ENCODE measurements around the gene KCNH2.

The KCNH2 gene

DNA sequence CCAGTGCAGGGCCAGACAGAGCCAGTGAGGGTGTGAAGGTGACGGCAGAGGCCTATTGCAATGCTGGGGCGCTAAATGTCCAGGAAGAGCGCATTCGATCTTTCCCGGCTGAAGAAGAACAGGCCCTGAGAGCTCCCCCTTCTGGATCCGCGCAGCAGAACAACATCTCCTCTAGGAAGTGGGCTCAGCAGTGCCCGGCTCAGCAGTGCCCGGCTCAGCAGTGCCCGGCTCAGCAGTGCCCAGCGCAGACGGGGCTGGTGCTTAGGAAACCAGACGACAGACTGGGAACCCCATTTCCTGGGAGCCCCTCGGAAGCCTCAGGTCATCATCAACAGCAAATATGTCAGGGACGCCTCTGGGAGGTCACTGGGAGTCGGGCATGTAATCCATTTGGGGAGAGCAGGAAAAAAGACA is 8.0 kb upstream of the KCNH2 start:
- peak; percentile 67 for DNase-seq (ENCODE audit: extremely low spot score)
- POLR2A ChIA-PET = no interaction called here
- TF ChIP-seq, protein P1, sequence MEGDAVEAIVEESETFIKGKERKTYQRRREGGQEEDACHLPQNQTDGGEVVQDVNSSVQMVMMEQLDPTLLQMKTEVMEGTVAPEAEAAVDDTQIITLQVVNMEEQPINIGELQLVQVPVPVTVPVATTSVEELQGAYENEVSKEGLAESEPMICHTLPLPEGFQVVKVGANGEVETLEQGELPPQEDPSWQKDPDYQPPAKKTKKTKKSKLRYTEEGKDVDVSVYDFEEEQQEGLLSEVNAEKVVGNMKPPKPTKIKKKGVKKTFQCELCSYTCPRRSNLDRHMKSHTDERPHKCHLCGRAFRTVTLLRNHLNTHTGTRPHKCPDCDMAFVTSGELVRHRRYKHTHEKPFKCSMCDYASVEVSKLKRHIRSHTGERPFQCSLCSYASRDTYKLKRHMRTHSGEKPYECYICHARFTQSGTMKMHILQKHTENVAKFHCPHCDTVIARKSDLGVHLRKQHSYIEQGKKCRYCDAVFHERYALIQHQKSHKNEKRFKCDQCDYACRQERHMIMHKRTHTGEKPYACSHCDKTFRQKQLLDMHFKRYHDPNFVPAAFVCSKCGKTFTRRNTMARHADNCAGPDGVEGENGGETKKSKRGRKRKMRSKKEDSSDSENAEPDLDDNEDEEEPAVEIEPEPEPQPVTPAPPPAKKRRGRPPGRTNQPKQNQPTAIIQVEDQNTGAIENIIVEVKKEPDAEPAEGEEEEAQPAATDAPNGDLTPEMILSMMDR (IDR thresholded peaks at IDR 0.05; ENCODE audit: control extremely low read depth, extremely low read depth, low read depth, missing control alignments) = peak; percentile 64
- CTCF ChIA-PET = interaction anchor here (0.8 to 6.0 kb wide), 23 partner anchors 11 to 511 kb away, joined by 3 to 53 read pairs (median 5); partner anchors contain the start of gene ABCB8

GRCh38 chr7:150983893-150984368 is 5.8 kb upstream of the KCNH2 start:
- DNase-seq (ENCODE audit: extremely low spot score) = no peak
- ChIA-PET CTCF (interaction anchor here (0.6 to 6.0 kb wide), 13 partner anchors 9 to 260 kb away, joined by 3 to 53 read pairs (median 4); no protein-coding TSS in a partner anchor), POLR2A (no interaction called here)
- TF ChIP-seq, protein P1 (IDR thresholded peaks at IDR 0.05; ENCODE audit: control extremely low read depth, extremely low read depth, low read depth, missing control alignments) = no peak

- POLR2A ChIA-PET = no interaction called here
- CTCF ChIA-PET = interaction anchor here (1.0 to 6.0 kb wide), 2 partner anchors 20 to 142 kb away, joined by 3 to 53 read pairs; no protein-coding TSS in a partner anchor
- no peak for DNase-seq (ENCODE audit: extremely low spot score)
- TF ChIP-seq, protein P1 (IDR thresholded peaks at IDR 0.05; ENCODE audit: control extremely low read depth, extremely low read depth, low read depth, missing control alignments) = no peak
Observed at GRCh38 chr7:150982351-150982750, 4.2 kb upstream of the KCNH2 start.

- CTCF ChIA-PET = interaction anchor here (2.9 to 6.0 kb wide), 2 partner anchors 19 kb away, joined by 13 to 53 read pairs; no protein-coding TSS in a partner anchor
- no peak for DNase-seq (ENCODE audit: extremely low spot score)
Observed at GRCh38 chr7:150981644-150982043, 3.5 kb upstream of the KCNH2 start.

GRCh38 chr7:150980663-150981062 is 2.5 kb upstream of the KCNH2 start:
- ChIA-PET CTCF (interaction anchor here (0.6 to 3.2 kb wide), 8 partner anchors 8 to 82 kb away, joined by 3 to 20 read pairs (median 6); partner anchors contain the start of gene NOS3), POLR2A (no interaction called here)
- TF ChIP-seq, protein P1 (IDR thresholded peaks at IDR 0.05; ENCODE audit: control extremely low read depth, extremely low read depth, low read depth, missing control alignments) = no peak
- DNase-seq (ENCODE audit: extremely low spot score) = no peak

More at GRCh38 chr7:150981644-150982043, 3.5 kb upstream of the KCNH2 start:
- TF ChIP-seq, protein P1 (IDR thresholded peaks at IDR 0.05; ENCODE audit: control extremely low read depth, extremely low read depth, low read depth, missing control alignments) = no peak
- POLR2A ChIA-PET = no interaction called here

DNA sequence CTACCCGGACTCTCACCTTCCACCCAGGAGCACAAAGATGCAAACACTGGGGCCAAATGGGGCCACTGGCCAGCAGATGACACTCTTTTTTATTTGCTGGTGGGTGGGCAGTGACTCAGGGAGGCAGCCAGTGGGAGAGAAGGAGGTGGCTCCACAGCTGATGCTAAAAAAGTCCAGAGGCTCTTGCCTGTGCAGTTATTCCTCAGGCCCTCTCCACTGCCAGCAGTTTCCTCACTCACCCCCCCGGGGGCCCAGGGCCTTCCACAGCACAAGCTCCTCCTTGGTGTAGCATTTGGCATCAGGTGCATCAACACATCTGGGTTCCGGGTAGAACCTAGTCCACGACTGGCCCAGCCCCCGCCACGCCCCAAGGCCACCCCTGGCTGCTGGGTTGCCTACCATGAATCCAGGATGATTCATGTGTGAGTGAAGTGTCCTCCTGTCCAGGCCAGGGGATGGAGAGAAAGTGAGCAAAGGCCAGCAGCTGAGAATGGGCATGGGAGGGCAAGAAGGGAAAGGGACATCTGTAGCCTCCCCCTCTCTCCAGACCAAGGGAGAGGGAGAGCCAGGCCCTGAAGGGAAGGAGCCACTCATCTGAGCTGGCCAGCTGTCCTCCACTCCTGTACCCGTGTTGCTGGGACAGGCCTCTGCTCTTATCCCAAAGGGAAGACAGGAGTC is 1.7 kb upstream of the KCNH2 start:
- ChIA-PET POLR2A (no interaction called here), CTCF (interaction anchor here (1.3 to 3.2 kb wide), 9 partner anchors 8 to 144 kb away, joined by 3 to 20 read pairs (median 7); partner anchors contain the start of gene NOS3)
- no peak for DNase-seq (ENCODE audit: extremely low spot score)
- TF ChIP-seq, protein P1 (IDR thresholded peaks at IDR 0.05; ENCODE audit: control extremely low read depth, extremely low read depth, low read depth, missing control alignments) = no peak

Measured in GM10248 (cell line).